Measurements from ENCODE around the gene CHST8.

The CHST8 gene

DNA sequence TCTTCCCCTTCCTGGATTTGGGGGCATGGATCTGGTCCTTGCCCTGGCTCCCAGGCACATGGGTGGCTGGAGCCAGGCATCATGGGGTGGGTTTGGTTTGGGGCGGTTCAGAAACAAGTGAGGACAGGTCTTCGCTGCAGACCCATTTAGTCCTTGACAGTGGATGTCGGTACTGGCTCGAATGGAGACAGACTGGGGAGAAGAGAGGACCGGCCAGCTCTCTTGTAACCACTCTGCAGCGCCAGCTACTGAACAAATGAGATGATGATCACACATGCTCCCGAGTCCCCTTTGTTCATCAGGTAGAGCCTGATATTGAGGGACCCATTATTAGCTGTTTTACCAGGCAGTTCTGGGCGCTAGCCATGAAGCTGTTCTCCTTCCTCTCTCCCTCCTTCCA lies 64.5 kb downstream of the CHST8 start:
- TF ChIP-seq TAF1 (IDR thresholded peaks at IDR 0.05; ENCODE audit: borderline replicate concordance, insufficient read depth, low read length) = no peak
- no peak for TF ChIP-seq FOXP2 (optimal IDR thresholded peaks at IDR 0.05; ENCODE audit: borderline replicate concordance, extremely low read depth, extremely low read length, insufficient read depth)
- no peak for TF ChIP-seq SIN3A (IDR thresholded peaks at IDR 0.05; ENCODE audit: borderline replicate concordance, insufficient read depth, low read length)
- TF ChIP-seq POLR2AphosphoS5 (IDR thresholded peaks at IDR 0.05; ENCODE audit: low read depth, low read length) = no peak
- TF ChIP-seq, protein P1, sequence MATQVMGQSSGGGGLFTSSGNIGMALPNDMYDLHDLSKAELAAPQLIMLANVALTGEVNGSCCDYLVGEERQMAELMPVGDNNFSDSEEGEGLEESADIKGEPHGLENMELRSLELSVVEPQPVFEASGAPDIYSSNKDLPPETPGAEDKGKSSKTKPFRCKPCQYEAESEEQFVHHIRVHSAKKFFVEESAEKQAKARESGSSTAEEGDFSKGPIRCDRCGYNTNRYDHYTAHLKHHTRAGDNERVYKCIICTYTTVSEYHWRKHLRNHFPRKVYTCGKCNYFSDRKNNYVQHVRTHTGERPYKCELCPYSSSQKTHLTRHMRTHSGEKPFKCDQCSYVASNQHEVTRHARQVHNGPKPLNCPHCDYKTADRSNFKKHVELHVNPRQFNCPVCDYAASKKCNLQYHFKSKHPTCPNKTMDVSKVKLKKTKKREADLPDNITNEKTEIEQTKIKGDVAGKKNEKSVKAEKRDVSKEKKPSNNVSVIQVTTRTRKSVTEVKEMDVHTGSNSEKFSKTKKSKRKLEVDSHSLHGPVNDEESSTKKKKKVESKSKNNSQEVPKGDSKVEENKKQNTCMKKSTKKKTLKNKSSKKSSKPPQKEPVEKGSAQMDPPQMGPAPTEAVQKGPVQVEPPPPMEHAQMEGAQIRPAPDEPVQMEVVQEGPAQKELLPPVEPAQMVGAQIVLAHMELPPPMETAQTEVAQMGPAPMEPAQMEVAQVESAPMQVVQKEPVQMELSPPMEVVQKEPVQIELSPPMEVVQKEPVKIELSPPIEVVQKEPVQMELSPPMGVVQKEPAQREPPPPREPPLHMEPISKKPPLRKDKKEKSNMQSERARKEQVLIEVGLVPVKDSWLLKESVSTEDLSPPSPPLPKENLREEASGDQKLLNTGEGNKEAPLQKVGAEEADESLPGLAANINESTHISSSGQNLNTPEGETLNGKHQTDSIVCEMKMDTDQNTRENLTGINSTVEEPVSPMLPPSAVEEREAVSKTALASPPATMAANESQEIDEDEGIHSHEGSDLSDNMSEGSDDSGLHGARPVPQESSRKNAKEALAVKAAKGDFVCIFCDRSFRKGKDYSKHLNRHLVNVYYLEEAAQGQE (IDR thresholded peaks at IDR 0.05; ENCODE audit: insufficient read depth in 1 of 2, low read depth in 2 of 2, low read length in 2 of 2) = no peak

DNA sequence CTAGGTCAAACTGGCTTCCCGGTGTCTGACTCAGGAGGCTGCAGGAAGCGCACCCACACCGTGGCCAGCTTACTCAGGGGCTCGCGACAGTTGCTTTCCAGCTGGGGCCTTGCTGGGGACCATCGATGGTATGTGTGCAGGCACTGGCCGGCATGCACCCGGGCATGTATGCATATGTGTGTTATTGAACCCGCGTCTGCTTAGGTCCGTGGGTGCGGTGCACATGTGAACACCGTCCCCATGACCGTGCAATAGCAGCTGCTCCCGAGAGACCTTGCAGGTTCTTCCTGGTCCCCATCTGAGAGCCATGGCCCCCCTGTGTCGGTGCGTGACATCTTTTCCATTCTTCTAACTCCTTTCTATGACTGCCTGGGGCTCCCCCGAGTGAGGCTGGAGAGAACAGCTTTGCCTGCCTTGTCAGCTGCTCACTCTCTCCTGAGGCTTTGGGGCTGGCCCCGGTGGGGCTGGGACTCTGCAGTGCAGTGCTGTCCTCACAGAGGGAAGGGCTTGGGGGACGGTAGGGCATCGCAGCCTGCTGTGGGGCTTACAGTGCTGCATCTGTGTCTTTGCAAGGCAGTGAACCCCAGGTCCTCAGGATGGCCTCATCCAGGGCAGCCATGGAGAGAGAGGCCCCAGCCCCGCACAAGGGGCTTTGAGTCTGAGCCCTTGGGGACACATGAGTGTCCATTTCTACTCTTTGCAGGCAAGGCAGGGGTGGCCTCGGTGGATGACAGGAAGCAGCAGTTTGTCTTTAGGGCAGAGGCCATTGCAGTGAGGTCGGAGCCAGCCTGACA lies 65.1 kb downstream of the CHST8 start:
- TF ChIP-seq POLR2AphosphoS5 (IDR thresholded peaks at IDR 0.05; ENCODE audit: low read depth, low read length) = no peak
- TF ChIP-seq, protein P1 (IDR thresholded peaks at IDR 0.05; ENCODE audit: insufficient read depth in 1 of 2, low read depth in 2 of 2, low read length in 2 of 2) = no peak
- no peak for TF ChIP-seq FOXP2 (optimal IDR thresholded peaks at IDR 0.05; ENCODE audit: borderline replicate concordance, extremely low read depth, extremely low read length, insufficient read depth)
- TF ChIP-seq TAF1 (IDR thresholded peaks at IDR 0.05; ENCODE audit: borderline replicate concordance, insufficient read depth, low read length) = no peak
- TF ChIP-seq SIN3A (IDR thresholded peaks at IDR 0.05; ENCODE audit: borderline replicate concordance, insufficient read depth, low read length) = no peak

DNA sequence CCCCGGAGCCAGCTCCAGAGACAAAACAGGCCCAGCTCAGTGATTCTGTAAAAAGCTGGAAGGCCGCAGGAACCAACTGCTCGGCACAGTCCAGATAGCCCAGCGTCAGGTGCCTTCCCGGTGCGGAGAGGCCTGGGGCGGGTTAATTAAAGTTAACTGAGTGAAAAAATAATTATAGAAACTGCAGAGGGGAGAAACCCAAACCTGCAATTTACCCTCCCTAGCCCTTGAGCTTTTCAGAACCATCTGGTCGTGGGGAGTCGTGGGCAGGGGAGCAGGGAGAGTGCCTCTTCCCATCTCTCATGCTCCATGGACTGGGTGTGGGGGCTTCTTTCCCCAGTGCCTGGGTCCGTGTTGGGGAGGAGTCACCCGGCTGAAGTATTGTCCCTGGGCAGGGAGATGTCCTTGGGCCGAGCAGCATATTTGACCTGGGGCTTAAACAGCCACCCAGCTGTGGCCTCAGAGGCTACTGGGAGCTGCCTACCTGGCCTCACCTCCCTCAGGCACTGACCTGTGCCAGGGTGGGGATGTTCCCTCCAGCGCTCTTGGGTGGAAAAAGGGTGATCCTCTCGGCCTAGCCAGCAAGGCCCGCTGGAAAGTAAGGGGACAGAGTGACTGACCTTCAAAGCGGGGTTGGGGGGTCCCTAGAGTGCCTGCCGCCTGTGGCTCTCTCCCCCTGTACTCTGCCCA lies 65.9 kb downstream of the CHST8 start:
- TF ChIP-seq SIN3A (IDR thresholded peaks at IDR 0.05; ENCODE audit: borderline replicate concordance, insufficient read depth, low read length) (no peak), TAF1 (IDR thresholded peaks at IDR 0.05; ENCODE audit: borderline replicate concordance, insufficient read depth, low read length) (no peak), FOXP2 (optimal IDR thresholded peaks at IDR 0.05; ENCODE audit: borderline replicate concordance, extremely low read depth, extremely low read length, insufficient read depth) (no peak), POLR2AphosphoS5 (IDR thresholded peaks at IDR 0.05; ENCODE audit: low read depth, low read length) (no peak)
- TF ChIP-seq, protein P1 (IDR thresholded peaks at IDR 0.05; ENCODE audit: insufficient read depth in 1 of 2, low read depth in 2 of 2, low read length in 2 of 2) = no peak

DNA sequence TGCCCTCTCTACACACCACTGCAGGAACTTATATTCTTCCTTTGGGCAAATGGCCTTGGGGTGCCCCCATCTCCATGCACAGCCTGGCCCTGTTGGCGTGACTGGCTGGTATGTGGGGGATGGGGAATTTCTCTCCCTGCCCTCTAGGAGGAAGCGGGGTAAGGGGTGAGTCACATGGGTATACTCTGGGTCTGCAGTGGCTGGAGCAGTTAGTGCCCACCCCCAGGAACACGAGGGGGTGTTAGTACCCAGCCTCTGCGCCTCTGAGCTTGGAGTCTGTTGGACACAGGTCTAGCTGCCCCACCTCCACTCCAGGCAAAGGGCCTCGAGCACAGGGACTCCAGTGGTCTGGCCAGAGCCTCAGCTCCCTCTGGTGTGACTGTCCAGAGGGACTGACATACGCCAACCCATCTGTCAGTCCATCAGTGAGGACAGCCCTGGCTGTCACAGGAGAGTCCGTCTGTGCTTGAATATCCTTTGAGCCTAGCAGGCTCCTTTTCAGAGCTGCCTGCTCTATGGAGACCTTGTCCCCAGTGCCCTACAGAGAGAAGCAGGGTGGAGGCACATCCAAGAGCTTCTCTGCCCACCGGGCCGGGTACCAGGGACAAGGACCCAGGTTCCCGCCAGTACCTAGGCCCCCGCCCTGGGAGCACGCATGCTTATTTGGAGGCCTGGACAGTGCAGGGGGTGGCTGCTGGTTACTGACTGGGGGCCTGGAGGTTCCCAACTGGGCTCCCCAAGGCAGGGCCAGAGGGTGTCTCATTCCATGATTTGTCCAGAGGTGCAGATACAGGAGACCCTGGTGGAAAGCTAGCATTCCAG lies 66.6 kb downstream of the CHST8 start:
- TF ChIP-seq, protein P1 (IDR thresholded peaks at IDR 0.05; ENCODE audit: insufficient read depth in 1 of 2, low read depth in 2 of 2, low read length in 2 of 2) = no peak
- no peak for TF ChIP-seq FOXP2 (optimal IDR thresholded peaks at IDR 0.05; ENCODE audit: borderline replicate concordance, extremely low read depth, extremely low read length, insufficient read depth)
- TF ChIP-seq SIN3A (IDR thresholded peaks at IDR 0.05; ENCODE audit: borderline replicate concordance, insufficient read depth, low read length) = no peak
- TF ChIP-seq POLR2AphosphoS5 (IDR thresholded peaks at IDR 0.05; ENCODE audit: low read depth, low read length) = no peak
- no peak for TF ChIP-seq TAF1 (IDR thresholded peaks at IDR 0.05; ENCODE audit: borderline replicate concordance, insufficient read depth, low read length)
